ENCODE results near the gene ALAD.

ALAD gene

GRCh38 chr9:113403646-113404045 is 2.6 kb upstream of the ALAD start:
- no peak overlapping the region for H3K27ac ChIP-seq (ENCODE audit: insufficient read depth in 1 of 2, low read depth in 1 of 2, low read length in 2 of 2, poor library complexity in 1 of 2, severe bottlenecking in 2 of 2)
- ChIA-PET POLR2A (interaction anchor here (0.6 kb wide), 2 partner anchors 54 to 185 kb away, joined by 3 to 4 read pairs; no protein-coding TSS in a partner anchor), CTCF (interaction anchor here (0.8 to 9.1 kb wide), 14 partner anchors 10 to 254 kb away, joined by 3 to 69 read pairs (median 6); partner anchors contain the start of genes BSPRY, CDC26, HDHD3 and PRPF4)
- DNase-seq: peak in 2 of 3 donors; percentile 42 to 57
- no peaks in the 10 kb centered on the region for H3K27me3 ChIP-seq (replicated peaks in 2 of 5; ENCODE audit: control insufficient read depth in 4 of 5, insufficient read depth in 5 of 5, low read length in 4 of 5)
- H3K4me3 ChIP-seq (ENCODE audit: control insufficient read depth in 1 of 7, extremely low read depth in 1 of 7, insufficient read depth in 4 of 7, low read depth in 2 of 7, low read length in 6 of 7): no peak overlapping the region
- H3K36me3 ChIP-seq (ENCODE audit: control insufficient read depth in 4 of 4, insufficient read depth in 4 of 4, low read length in 3 of 4): peaks cover 0 to 14% (median 6%) of the 10 kb centered on the region in 4 experiments
- H3K9me3 ChIP-seq (ENCODE audit: control extremely low read depth in 1 of 5, control insufficient read depth in 4 of 5, insufficient read depth in 2 of 5, low read depth in 1 of 5, low read length in 4 of 5): no peaks in the 10 kb centered on the region
- WGBS (ENCODE audit: insufficient coverage): 100% methylated on average over 1 of the region's 2 CpGs
- H3K4me1 ChIP-seq (ENCODE audit: control extremely low read depth in 1 of 4, control insufficient read depth in 4 of 4, insufficient read depth in 4 of 4, low read length in 3 of 4): peaks cover 4 to 33% (median 28%) of the 10 kb centered on the region in 4 experiments

GRCh38 chr9:113399646-113400200 is 1.4 kb downstream of the ALAD start:
- Histone ChIP-seq H3K27ac (ENCODE audit: insufficient read depth in 1 of 2, low read depth in 1 of 2, low read length in 2 of 2, poor library complexity in 1 of 2, severe bottlenecking in 2 of 2) (no peak overlapping the region), H3K4me3 (ENCODE audit: control insufficient read depth in 1 of 7, extremely low read depth in 1 of 7, insufficient read depth in 4 of 7, low read depth in 2 of 7, low read length in 6 of 7) (peak overlapping the region in 3 of 7 experiments; percentile 0 to 94 (median 92)), H3K36me3 (ENCODE audit: control insufficient read depth in 4 of 4, insufficient read depth in 4 of 4, low read length in 3 of 4) (peaks cover 0 to 8% (median 4%) of the 10 kb centered on the region in 4 experiments), H3K27me3 (replicated peaks in 2 of 5; ENCODE audit: control insufficient read depth in 4 of 5, insufficient read depth in 5 of 5, low read length in 4 of 5) (no peaks in the 10 kb centered on the region), H3K9me3 (ENCODE audit: control extremely low read depth in 1 of 5, control insufficient read depth in 4 of 5, insufficient read depth in 2 of 5, low read depth in 1 of 5, low read length in 4 of 5) (no peaks in the 10 kb centered on the region), H3K4me1 (ENCODE audit: control extremely low read depth in 1 of 4, control insufficient read depth in 4 of 4, insufficient read depth in 4 of 4, low read length in 3 of 4) (peaks cover 2 to 22% (median 17%) of the 10 kb centered on the region in 4 experiments)
- ChIA-PET CTCF (interaction anchor here (1.3 to 9.1 kb wide), 10 partner anchors 10 to 258 kb away, joined by 3 to 69 read pairs (median 12); partner anchors contain the start of genes BSPRY, C9orf43, CDC26 and POLE3), POLR2A (interaction anchor here (0.6 kb wide), 1 partner anchor 22 kb away, joined by 4 read pairs; no protein-coding TSS in a partner anchor)
- DNase-seq: no peak
- 90% methylated on average over 1 of the region's 3 CpGs for WGBS (ENCODE audit: insufficient coverage)

- Histone ChIP-seq H3K27ac (ENCODE audit: insufficient read depth in 1 of 2, low read depth in 1 of 2, low read length in 2 of 2, poor library complexity in 1 of 2, severe bottlenecking in 2 of 2) (no peak overlapping the region), H3K4me1 (ENCODE audit: control extremely low read depth in 1 of 4, control insufficient read depth in 4 of 4, insufficient read depth in 4 of 4, low read length in 3 of 4) (peaks cover 0 to 18% (median 17%) of the 10 kb centered on the region in 4 experiments), H3K9me3 (ENCODE audit: control extremely low read depth in 1 of 5, control insufficient read depth in 4 of 5, insufficient read depth in 2 of 5, low read depth in 1 of 5, low read length in 4 of 5) (no peaks in the 10 kb centered on the region), H3K36me3 (ENCODE audit: control insufficient read depth in 4 of 4, insufficient read depth in 4 of 4, low read length in 3 of 4) (peaks cover 0 to 8% (median 4%) of the 10 kb centered on the region in 4 experiments), H3K27me3 (replicated peaks in 2 of 5; ENCODE audit: control insufficient read depth in 4 of 5, insufficient read depth in 5 of 5, low read length in 4 of 5) (no peaks in the 10 kb centered on the region), H3K4me3 (ENCODE audit: control insufficient read depth in 1 of 7, extremely low read depth in 1 of 7, insufficient read depth in 4 of 7, low read depth in 2 of 7, low read length in 6 of 7) (no peak overlapping the region)
- ChIA-PET CTCF (interaction anchor here (2.0 to 9.1 kb wide), 6 partner anchors 10 to 259 kb away, joined by 5 to 69 read pairs (median 30); partner anchors contain the start of genes BSPRY, C9orf43 and POLE3), POLR2A (interaction anchor here (1.1 kb wide), 1 partner anchor 59 kb away, joined by 3 read pairs; the partner anchor contains the start of gene WDR31)
- WGBS (ENCODE audit: insufficient coverage): 90% methylated on average over 3 of the region's 5 CpGs
- DNase-seq: no peak
These were observed 2.3 kb downstream of the ALAD start for GRCh38 chr9:113398796-113399195.

- Histone ChIP-seq H3K27ac (ENCODE audit: insufficient read depth in 1 of 2, low read depth in 1 of 2, low read length in 2 of 2, poor library complexity in 1 of 2, severe bottlenecking in 2 of 2) (no peak overlapping the region), H3K36me3 (ENCODE audit: control insufficient read depth in 4 of 4, insufficient read depth in 4 of 4, low read length in 3 of 4) (peaks cover 0 to 16% (median 12%) of the 10 kb centered on the region in 4 experiments), H3K4me3 (ENCODE audit: control insufficient read depth in 1 of 7, extremely low read depth in 1 of 7, insufficient read depth in 4 of 7, low read depth in 2 of 7, low read length in 6 of 7) (no peak overlapping the region), H3K27me3 (replicated peaks in 2 of 5; ENCODE audit: control insufficient read depth in 4 of 5, insufficient read depth in 5 of 5, low read length in 4 of 5) (no peaks in the 10 kb centered on the region), H3K4me1 (ENCODE audit: control extremely low read depth in 1 of 4, control insufficient read depth in 4 of 4, insufficient read depth in 4 of 4, low read length in 3 of 4) (peaks cover 0 to 18% (median 16%) of the 10 kb centered on the region in 4 experiments), H3K9me3 (ENCODE audit: control extremely low read depth in 1 of 5, control insufficient read depth in 4 of 5, insufficient read depth in 2 of 5, low read depth in 1 of 5, low read length in 4 of 5) (no peaks in the 10 kb centered on the region)
- POLR2A ChIA-PET: no interaction called here
- CTCF ChIA-PET: interaction anchor here (5.1 kb wide), 1 partner anchor 12 kb away, joined by 32 read pairs; the partner anchor contains the start of genes C9orf43 and POLE3
- WGBS (ENCODE audit: insufficient coverage): 85% methylated on average over 2 of the region's 3 CpGs
- DNase-seq: peak in 1 of 3 donors; percentile 49
These were observed 3.9 kb downstream of the ALAD start for GRCh38 chr9:113397203-113397631.

GRCh38 chr9:113395000-113395861 is 5.9 kb downstream of the ALAD start:
- Histone ChIP-seq H3K4me1 (ENCODE audit: control extremely low read depth in 1 of 4, control insufficient read depth in 4 of 4, insufficient read depth in 4 of 4, low read length in 3 of 4) (peaks cover 0 to 9% (median 6%) of the 10 kb centered on the region in 4 experiments), H3K27me3 (replicated peaks in 2 of 5; ENCODE audit: control insufficient read depth in 4 of 5, insufficient read depth in 5 of 5, low read length in 4 of 5) (no peaks in the 10 kb centered on the region), H3K4me3 (ENCODE audit: control insufficient read depth in 1 of 7, extremely low read depth in 1 of 7, insufficient read depth in 4 of 7, low read depth in 2 of 7, low read length in 6 of 7) (no peak overlapping the region), H3K36me3 (ENCODE audit: control insufficient read depth in 4 of 4, insufficient read depth in 4 of 4, low read length in 3 of 4) (peaks cover 0 to 34% (median 22%) of the 10 kb centered on the region in 4 experiments), H3K9me3 (ENCODE audit: control extremely low read depth in 1 of 5, control insufficient read depth in 4 of 5, insufficient read depth in 2 of 5, low read depth in 1 of 5, low read length in 4 of 5) (no peaks in the 10 kb centered on the region), H3K27ac (ENCODE audit: insufficient read depth in 1 of 2, low read depth in 1 of 2, low read length in 2 of 2, poor library complexity in 1 of 2, severe bottlenecking in 2 of 2) (no peak overlapping the region)
- CTCF ChIA-PET: interaction anchor here (1.9 to 2.1 kb wide), 2 partner anchors 11 to 15 kb away, joined by 4 to 5 read pairs; partner anchors contain the start of genes C9orf43 and POLE3
- no peak for DNase-seq
- POLR2A ChIA-PET: interaction anchor here (0.7 kb wide), 1 partner anchor 44 kb away, joined by 3 read pairs; no protein-coding TSS in a partner anchor
- WGBS (ENCODE audit: insufficient coverage): 95% methylated on average over 7 of the region's 9 CpGs

- Histone ChIP-seq H3K9me3 (ENCODE audit: control extremely low read depth in 1 of 5, control insufficient read depth in 4 of 5, insufficient read depth in 2 of 5, low read depth in 1 of 5, low read length in 4 of 5) (no peaks in the 10 kb centered on the region), H3K4me1 (ENCODE audit: control extremely low read depth in 1 of 4, control insufficient read depth in 4 of 4, insufficient read depth in 4 of 4, low read length in 3 of 4) (no peaks in the 10 kb centered on the region), H3K27ac (ENCODE audit: insufficient read depth in 1 of 2, low read depth in 1 of 2, low read length in 2 of 2, poor library complexity in 1 of 2, severe bottlenecking in 2 of 2) (no peak overlapping the region), H3K4me3 (ENCODE audit: control insufficient read depth in 1 of 7, extremely low read depth in 1 of 7, insufficient read depth in 4 of 7, low read depth in 2 of 7, low read length in 6 of 7) (no peak overlapping the region), H3K27me3 (replicated peaks in 2 of 5; ENCODE audit: control insufficient read depth in 4 of 5, insufficient read depth in 5 of 5, low read length in 4 of 5) (no peaks in the 10 kb centered on the region), H3K36me3 (ENCODE audit: control insufficient read depth in 4 of 4, insufficient read depth in 4 of 4, low read length in 3 of 4) (peaks cover 0 to 52% (median 36%) of the 10 kb centered on the region in 4 experiments)
- POLR2A ChIA-PET: no interaction called here
- DNase-seq: no peak
- CTCF ChIA-PET: interaction anchor here (1.7 to 2.1 kb wide), 4 partner anchors 11 to 71 kb away, joined by 3 to 6 read pairs (median 4); partner anchors contain the start of genes C9orf43 and POLE3
- 93% methylated on average over 3 of the region's 7 CpGs for WGBS (ENCODE audit: insufficient coverage)
These were observed 7.8 kb downstream of the ALAD start for GRCh38 chr9:113393281-113393680.

Data from common myeloid progenitor, CD34-positive (primary cell).